Activated CD8-positive, alpha-beta memory T cell treated with anti-CD3 and anti-CD28 coated beads for 36 hours (primary cell): Measurements from ENCODE around the gene KLK6. TPM values are rescaled to one million over a fixed set of nuclear protein-coding genes. Genes with fewer than 3 reads are reported as not detected.

Source experiments
- CTCF ChIA-PET: fragments of 350-600 bp; sonication (Branson Sonifier 250); formaldehyde crosslinking; loops from one replicate; lab custom pipeline; 2021; ENCODE audit warnings: antibody characterized with exemption; lab: Charles Lee
- POLR2A ChIA-PET: fragments of 350-600 bp; sonication (Branson Sonifier 250); formaldehyde crosslinking; loops from one replicate; lab custom pipeline; 2021; ENCODE audit warnings: antibody characterized with exemption; lab: Charles Lee
- total RNA-seq, 2 experiments: library from RNA; stranded (reverse); gene quantifications; one replicate each; pipeline ENCODE4 v1.2.3, GENCODE V29; 2021

KLK6 gene
- total RNA-seq, result not detected

DNA sequence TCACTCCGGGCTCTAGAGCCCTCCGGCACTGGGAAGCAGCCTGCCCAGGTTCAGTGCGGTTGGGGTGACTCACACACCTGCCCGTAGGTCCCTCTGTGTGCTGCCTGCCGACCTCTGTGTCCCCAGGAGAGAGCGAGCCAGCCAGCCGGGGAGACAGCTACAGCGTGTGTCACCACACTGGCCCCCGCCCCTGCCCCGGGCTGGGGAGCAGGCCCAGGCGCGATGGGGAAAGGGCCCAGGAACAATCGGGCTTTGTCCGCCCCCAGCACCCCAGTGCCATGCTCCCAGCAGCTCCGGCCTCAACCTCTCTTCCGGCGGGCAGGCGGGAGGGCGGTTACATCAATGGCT lies at the start of gene KLK6:
Gene KLK6 (minus strand): TSS at position 179 of the 348 bp plus-strand sequence. CDS start 1,487 bp downstream, outside the sequence.
- ChIA-PET POLR2A (no interaction called here), CTCF (no interaction called here)

DNA sequence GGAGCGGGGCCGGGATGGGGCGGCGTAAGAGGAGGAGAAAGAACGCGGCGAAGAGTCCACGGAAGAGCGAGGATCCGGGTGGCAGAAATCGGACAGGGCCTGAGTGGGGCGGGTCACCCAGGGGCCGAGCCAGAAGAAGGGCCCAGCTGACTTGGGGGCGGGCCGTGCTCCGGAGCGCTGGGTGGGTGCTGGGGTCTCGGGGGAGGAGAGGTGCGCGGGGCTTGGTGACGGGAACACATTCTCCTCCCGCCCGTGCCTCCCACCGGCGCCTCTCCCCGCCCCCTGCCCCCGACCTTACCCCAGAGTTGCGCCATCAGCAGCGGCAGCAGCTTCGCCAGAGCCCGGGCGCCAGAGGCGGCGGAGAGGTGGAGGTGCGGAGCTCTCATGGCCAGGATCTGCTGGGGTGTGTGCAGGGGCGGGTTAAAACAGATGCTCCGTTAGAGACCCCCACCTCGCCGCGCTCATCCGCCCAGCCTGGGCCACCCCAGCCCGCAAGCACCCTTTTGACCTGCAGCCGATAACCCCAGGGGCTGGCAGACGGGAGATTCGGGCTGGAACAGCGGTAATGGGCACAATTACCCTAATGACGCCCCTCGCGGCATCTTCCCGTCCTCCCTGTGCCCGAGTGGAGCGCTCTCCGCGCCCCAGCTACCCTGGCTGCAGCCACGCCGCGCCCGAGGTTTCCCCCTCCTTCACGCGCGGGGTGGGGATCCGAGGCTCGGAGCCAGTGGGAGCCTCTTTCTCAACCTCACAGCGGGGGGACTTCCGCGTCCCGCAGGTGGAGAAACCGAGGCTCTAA lies 49.6 kb upstream of the KLK6 start:
- POLR2A ChIA-PET, result no interaction called here
- CTCF ChIA-PET, result no interaction called here

DNA sequence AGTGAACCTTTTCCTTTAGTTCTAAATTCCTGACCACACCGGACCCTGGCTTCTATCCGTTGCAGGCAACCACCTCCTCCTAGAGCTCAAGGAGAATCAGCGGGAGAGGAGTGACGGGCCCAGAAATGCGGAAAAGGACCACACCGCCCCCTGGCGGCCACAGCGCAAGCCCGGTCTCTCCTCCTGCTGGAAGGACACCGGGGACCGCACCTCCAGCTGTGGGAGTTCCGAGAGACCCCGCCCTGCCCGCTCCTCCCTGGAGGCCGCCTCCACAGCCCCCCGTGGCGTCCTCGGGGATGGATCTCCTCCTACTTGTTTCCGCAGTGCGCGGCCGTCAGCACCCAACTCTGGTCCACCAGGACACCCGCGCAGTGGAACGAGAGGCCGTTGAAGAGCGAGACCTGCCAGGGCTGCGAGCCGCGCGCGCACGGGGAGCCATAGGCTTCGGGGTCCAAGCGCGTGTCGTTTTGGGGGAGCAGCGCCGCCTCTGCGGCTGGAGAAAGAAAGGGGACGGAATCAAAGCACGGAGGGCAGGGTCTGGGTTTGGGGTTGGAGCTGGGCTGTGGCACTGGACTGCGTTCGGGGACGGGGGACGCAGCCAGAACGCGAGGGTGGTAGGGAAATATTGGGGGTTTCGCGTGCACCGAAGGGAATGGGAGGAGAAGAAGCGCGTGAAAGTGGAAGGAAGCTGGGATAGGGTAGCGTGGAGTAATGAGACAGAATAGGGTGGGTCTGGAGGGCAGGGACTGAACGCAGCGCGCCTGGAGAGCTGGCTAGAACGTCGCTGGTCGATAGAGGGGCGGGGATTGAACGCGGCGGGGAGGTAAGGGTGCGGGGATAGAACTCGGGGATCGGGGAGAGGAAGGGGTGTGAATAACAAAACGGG lies 47.6 kb upstream of the KLK6 start:
- POLR2A ChIA-PET, result no interaction called here

DNA sequence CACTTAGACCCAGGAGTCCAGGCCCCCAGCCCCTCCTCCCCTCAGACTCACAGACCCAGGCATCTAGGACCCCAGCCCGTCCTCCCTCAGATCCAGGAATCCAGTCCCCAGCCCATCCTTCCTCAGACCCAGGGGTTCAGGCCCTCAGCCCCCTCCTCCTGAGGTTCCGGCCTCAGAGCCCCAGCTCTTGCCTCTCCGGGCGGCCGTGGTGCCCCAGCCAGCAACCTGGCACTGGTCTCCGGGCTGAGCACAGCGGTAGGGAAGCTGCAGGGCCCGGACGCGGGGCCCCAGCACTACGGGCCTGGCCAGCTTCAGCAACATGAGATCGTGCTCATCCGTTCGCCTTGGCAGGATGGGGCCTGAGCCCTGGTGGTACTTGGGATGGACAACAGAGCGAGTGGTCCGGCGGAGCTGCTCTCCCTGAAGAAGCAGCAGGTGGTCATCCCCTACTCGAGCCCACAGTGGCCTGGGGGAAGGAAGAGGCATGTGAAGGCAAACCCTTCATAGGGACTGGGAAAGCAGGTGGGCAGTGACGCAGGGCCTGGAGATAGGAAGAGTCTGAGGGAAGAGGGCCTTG lies 46.4 kb upstream of the KLK6 start:
- ChIA-PET POLR2A (no interaction called here), CTCF (interaction anchor here (1.0 to 1.1 kb wide), 2 partner anchors 90 to 154 kb away, joined by 3 to 4 read pairs; no protein-coding TSS in a partner anchor)

More for the DNA sequence above, 47.6 kb upstream of the KLK6 start:
- CTCF ChIA-PET, result interaction anchor here (0.6 to 1.1 kb wide), 4 partner anchors 18 to 409 kb away, joined by 3 to 5 read pairs (median 4); partner anchors contain the start of gene KLK12

DNA sequence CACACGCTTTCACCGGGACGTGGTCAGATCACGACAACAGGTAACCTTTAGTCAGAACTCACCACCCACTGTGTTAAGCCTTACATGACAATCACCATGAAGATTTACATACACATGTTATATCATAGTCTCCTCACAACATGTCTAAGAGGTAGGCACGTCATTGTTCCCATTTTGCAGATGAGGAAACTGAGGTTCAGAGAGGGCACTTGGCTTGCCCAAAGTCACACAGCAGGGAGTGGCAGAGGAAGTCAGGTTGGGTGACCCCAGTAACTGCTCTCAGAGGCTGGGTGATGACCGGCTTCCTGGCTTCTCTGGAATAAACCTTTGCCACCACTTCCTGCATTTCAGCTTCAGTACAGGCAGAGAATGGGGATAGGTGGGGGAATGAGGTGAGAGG lies 44.9 kb upstream of the KLK6 start:
- CTCF ChIA-PET, result no interaction called here
- POLR2A ChIA-PET, result no interaction called here

DNA sequence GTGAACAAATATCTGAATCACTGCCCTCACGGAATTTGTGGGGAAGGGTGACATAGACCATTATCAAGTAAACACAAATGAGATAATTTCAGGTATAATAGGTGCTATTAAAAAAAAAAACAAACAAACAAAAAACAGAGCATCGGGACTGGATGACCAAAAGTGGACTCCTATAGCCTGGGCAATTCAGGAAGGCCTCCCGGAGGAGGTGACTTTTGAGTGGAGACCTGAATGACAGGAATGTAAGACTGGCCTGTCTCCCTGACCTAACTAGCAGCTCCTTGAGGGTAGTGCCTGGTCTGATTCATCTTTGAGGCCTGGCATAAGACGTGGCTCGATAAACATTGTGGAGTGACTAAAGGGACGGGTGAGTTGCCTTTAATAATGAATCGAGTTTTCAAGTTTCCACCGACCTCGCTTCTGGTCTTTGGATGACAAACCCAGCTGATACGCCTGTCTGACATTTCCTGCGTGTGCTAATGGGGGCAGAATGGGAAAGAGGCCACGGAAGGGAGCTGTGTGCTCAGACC lies 43.3 kb upstream of the KLK6 start:
- POLR2A ChIA-PET, result no interaction called here
- CTCF ChIA-PET, result no interaction called here

DNA sequence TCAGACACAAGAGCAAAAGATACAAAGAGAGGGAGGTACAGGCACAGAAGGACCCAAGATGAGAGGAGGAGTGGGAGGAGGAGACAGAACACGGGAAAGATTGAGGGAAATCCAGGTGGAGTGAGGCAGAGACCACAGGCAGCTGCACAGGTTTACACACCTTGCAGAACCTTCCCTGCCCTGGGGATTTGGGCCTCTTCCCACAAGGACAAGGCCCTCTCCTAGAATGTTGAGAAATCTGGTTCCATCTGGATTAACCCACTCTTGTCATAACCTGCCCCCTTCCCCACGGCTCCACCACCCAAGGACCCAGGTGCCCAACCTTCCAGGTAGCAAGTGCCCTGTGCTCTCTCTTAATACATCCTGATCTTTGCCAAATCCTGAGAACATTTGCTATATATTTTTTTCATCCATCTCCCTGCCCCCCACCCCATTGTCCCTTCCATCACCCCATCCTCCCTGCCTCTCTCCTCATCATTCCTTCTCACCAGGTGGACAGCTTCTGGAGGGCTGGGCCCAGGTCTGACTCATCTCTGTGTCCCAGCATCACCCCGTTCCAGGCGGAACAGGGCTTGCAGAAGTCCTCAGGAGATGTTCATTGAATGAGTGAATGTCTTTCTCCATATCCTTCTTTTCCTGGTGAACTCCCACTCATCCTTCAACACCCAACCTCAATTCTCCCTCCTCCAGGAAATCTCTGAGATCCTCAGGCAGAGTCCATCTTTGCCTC lies 40.8 kb upstream of the KLK6 start:
- ChIA-PET CTCF (no interaction called here), POLR2A (no interaction called here)

DNA sequence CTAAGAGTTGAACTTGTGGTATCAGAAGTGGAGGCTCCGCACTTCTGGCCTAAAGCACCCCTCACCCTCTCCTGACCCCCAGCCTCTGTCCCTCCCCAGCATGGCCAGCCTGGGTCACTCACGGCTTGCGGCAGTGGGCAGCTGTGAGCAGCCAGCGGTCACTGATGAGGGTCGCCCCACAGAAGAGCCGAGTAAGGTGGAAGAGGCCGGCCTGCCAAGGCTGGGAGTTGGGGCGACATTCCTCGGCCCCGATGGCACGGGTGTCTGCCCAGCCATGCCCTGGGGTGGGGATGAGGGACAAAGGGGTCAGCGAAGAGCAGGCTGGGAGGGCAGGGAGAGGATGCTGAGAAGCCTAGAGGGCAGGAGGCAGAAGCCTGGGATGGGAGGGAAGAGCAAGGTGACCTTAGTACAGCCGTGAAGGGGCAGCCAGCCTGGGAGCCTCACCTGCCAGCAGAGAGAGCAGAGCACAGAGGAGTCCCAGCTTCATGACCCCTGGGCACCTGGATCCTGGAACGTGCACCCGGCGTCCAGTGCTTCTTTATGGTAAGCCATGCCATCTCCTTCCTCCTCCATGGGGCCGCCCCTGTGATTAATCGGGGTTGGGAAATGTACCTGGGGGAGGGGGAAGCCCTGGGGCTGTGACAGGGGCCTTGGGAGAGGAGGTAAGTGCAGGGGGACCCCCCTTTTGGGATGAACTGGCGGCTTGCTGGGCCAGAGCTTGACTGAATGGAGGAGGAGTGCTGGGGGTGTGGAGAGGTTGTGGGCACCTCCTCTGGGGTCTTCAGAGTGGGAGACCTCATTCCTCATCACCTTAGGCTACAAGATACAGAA lies 39.9 kb upstream of the KLK6 start:
- POLR2A ChIA-PET, result no interaction called here
- CTCF ChIA-PET, result interaction anchor here (0.5 kb wide), 1 partner anchor 658 kb away, joined by 3 read pairs; no protein-coding TSS in a partner anchor

DNA sequence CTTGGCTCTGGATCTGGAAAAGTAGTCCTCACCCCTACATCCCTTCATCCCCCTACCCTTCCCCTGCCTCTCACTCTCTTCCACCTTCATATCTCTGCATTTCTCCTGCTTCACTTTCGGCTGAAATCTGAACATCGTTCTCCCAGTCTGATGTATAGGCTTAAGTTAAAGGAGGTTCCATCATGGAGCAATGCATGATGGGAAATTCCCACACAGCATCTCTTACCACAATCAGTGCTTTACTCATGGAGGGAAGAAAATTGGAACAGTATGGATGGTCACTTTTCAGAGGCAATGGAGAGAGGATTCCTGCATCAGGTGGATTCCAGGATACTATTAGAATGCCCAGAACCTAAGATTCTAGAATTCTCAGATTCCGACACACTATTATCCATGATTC lies 38.1 kb upstream of the KLK6 start:
- CTCF ChIA-PET, result no interaction called here
- POLR2A ChIA-PET, result no interaction called here

DNA sequence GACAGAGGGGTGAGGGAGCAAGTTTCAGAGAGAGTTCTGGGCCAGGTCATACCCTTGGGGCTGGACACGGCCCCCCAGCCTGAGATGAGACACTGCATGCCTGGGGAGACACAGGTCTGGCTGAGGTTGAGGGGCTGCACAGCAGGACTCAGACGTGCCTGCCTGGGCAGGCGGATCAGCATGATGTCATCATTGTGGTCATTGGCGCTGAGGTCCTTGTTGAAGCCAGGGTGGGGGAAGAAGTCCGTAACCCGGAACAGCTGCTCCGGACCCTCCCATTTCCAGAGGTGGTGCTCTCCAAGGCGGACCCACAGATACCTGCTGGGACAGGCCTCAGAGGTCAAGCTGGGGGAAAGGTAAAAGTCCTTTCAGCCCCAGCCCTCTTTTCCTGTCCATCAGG lies 37.0 kb upstream of the KLK6 start:
- POLR2A ChIA-PET, result no interaction called here

DNA sequence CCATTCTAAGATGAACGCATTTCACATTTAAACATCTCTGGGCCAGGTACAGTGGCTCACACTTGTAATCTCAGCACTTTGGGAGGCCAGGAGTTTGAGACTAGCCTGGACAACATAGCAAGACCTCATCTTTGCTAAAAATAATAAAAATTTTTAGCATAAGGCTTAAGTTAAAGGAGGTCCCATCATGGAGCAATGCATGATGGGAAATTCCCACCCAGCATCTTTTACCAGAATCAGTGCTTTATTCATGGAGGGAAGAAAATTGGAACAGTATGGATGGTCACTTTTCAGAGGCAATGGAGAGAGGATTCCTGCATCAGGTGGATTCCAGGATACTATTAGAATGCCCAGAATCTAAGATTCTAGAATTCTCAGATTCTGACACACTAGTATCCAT lies 35.9 kb upstream of the KLK6 start:
- POLR2A ChIA-PET, result no interaction called here
- CTCF ChIA-PET, result no interaction called here

More for the DNA sequence above, 37.0 kb upstream of the KLK6 start:
- CTCF ChIA-PET, result no interaction called here

DNA sequence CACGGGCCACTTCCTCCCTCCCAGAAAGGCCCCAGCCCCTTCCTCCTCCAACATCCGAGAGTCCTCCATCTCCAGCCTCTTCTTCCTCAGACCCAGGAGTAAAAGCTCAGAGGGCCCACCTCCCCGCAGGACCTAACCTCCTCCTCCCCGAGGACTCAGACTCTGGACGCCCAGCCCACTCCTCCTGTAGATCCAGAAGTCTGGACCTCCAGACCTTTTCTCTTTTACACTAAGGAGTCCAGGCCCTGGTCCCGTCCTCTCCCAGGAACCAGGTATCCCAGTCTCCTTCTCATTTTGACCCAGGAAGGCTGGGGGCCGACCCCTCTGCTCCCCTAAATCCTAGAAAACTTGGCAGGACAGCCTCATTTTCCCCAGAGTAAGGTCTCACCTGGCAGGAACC lies 33.9 kb upstream of the KLK6 start:
- ChIA-PET POLR2A (no interaction called here), CTCF (no interaction called here)

DNA sequence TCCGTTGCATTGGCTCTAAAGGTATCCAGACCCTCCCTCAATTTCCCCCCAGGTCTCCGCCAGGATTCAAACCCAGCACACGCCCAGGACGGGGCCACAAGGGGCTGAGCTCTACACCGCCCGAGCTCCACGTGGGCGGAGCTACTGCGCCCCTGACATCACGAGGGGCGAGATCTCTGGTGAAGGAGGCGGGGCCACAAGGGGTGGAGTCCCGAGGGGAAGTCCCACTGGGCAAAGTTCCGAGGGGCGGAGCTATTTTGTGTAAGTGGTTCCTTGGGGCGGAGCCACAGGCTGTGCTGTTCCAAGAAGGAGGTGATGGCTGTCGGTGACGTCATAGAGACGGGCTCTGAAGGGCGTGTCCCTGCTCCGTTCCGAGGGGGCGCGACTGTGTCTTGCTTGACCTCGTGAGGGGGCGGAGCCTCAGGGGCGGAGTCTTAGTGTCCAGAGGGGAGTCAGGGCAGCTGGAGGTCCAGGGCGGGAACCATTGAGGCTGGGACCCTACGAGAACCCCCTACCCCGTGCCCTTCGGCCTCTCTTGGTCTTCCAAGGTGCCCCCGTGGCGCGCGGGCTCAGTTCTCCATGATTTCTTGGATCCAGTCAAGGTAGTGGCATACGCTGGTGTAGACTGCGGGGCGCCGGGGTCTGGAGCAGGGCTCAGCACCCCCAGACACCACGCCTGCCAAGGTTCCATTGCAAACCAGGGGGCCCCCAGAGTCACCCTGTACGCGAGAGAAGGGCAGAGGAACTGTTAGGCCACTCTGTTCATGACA lies 33.3 kb upstream of the KLK6 start:
- ChIA-PET POLR2A (interaction anchor here (0.6 kb wide), 1 partner anchor 15 kb away, joined by 11 read pairs; no protein-coding TSS in a partner anchor), CTCF (no interaction called here)

DNA sequence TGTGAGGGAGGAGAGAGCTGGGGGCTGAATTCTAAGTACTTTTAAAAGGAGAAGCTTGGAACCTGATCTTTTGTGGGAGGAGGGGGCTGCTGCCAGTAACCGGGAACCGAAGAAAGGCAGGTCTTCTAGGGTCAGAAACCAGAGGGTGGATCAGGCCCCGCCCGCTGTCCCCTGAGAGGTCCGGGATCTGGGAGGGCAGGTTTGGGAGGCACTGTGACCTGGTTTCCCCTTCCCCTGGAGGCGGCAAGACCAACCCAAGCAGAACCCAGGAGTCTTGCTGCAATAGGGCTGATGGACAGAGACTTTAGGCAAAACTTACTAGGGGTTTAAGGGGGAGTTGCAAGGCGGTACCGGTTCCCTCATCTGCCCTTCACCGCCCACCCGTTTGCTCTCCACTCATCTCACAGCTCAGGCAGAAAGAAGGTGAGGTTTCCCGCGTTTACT lies 32.7 kb upstream of the KLK6 start:
- POLR2A ChIA-PET, result no interaction called here
- CTCF ChIA-PET, result no interaction called here

DNA sequence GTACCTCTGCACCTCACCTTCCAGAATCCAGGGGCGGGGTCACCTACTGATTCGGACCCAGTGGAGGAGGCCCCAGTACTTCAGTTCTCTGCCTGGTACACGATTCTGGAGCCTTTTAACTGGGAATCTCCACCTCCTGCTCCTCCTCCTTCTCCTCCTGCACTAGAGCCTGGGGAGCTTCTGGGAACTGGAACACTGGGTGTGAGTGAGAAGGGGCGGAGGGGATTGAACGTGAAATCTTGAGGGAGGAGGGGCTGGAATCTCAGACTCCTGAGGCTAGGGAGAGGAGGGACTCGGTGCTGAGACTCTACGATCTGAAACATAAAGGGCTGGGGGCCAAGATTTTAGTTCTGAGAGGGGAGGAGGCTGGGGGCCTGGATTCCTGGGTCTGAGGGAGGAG lies 32.1 kb upstream of the KLK6 start, which contains the start of gene KLK8:
Gene KLK8 (minus strand): TSS at position 90 of the 400 bp plus-strand sequence. CDS start 437 bp downstream, outside the sequence.
- CTCF ChIA-PET, result no interaction called here
- POLR2A ChIA-PET, result no interaction called here

DNA sequence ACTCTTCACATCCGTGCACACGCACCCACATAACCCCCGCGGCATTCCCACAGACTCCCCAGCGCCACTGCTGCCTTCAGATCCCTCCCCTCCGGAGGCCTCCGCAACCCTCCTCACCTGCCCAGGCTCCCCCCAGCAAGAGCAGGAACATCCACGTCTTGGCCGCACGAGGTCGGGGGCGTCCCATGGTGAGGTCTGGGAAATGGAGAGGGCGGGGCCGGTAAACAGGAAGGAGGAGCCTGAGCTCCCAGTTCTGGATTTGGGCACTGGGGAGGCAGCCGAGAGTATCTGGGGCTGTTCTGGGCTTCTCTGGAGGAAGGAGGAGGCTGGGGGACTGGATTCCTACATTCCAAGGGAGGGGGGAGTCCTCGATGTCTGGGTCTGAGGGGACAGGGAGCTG lies 31.6 kb upstream of the KLK6 start:
- ChIA-PET CTCF (no interaction called here), POLR2A (no interaction called here)

DNA sequence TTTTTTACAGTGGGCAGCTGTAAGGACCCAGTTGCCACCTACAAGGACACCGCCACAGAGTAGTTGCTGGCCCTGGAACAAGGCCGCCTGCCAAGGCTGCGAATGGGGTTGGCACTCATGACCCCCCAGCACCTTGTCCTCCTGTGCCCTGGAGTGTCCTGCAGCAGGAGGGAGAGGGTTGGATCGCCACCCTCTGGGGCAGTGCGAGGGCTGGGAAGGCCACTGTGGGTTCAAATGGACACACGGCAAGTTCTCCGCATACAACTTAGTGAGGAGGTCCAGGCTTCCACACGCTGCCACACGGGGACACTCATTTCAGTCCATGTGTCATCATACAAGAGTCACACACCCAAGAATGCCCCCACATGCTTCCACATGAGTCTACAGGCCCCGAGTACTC lies 31.0 kb upstream of the KLK6 start:
- CTCF ChIA-PET, result no interaction called here
- POLR2A ChIA-PET, result no interaction called here
